Endothelial cell of hepatic sinusoid (primary cell): ENCODE data around the gene OR4N2.
"Not testable (repeated sequence)": the region's sequence is repeated elsewhere in the genome, so short reads cannot be mapped to it uniquely, and the experiment has no call there.

Experiments
- in situ Hi-C: cut with HindIII; loops from 2 replicates; pipeline ENCODE4 v1.10.0; 2017; ENCODE audit warnings: low sequenced_read_pairs

OR4N2 gene

GRCh38 chr14:19834203-19834848, 30.8 kb downstream of the OR4N2 start:
- in situ Hi-C loops = not testable (repeated sequence)

- in situ Hi-C loops = no loop called here
Measured at GRCh38 chr14:19838433-19838832, 34.9 kb downstream of the OR4N2 start.

- in situ Hi-C loops = no loop called here
Measured at GRCh38 chr14:19851365-19851764, 47.8 kb downstream of the OR4N2 start.

- in situ Hi-C loops = not testable (repeated sequence)
Measured at GRCh38 chr14:19866061-19866669, 62.6 kb downstream of the OR4N2 start.

GRCh38 chr14:19873178-19873577, 69.6 kb downstream of the OR4N2 start:
- in situ Hi-C loops = no loop called here

GRCh38 chr14:19874842-19875241, 71.3 kb downstream of the OR4N2 start, which contains the start of gene OR4K2:
Gene OR4K2 (plus strand): TSS chr14:19875142. CDS start chr14:19876268, 1,126 bp downstream.
- in situ Hi-C loops = no loop called here

- in situ Hi-C loops = no loop called here
Measured at GRCh38 chr14:19878029-19878642, 74.6 kb downstream of the OR4N2 start.
